HG03457 (cell line): ENCODE measurements around the gene MED4.

Experiments
- ATAC-seq: cut with Tn5 transposase; IDR thresholded peaks from one replicate; pipeline ENCODE4 v1.9.1; 2021; ENCODE audit warnings: moderate number of reproducible peaks; ENCODE audit not compliant: unreplicated experiment

MED4 gene

GRCh38 chr13:48038761-48039160, 56.1 kb downstream of the MED4 start:
- ATAC-seq = no peak

DNA sequence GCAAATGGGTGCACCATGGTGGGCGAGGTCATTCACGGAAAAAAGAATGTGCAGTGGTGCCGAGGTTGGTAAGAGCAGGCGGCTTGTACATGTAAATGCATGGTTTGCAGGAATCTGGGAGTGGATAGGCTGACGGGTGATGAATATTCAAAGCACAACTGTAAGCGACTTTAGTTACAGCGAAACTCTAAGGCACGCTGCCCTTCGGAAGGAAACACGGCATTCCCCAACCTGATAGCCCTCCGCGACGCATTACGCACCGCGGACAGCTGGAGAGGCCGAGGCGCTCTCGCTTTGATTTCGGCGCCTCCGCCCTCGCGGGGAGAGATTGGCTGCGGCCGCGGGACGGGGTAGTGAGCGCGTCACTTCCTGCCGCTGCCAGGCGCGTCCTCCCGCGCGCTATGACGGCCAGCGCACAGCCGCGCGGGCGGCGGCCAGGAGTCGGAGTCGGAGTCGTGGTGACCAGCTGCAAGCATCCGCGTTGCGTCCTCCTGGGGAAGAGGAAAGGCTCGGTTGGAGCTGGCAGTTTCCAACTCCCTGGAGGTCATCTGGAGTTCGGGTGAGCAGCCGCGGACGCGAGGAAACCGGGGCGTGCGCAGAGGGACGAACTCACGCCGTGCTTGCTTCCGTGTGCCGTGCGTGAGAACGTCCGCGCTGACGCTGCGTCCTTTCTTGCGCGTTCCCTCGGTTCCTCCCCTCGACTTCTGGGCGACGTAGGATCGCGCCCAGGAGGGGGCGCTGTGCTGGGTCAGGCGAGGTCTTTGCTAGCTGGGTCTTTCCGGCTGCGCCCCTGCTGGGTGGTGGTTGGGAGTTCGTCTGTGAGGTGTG, 57.3 kb downstream of the MED4 start, which contains the start of gene NUDT15:
Gene NUDT15, plus strand, starts transcription at position 381 of the 828 bp plus-strand sequence. Its CDS starts 21 bp downstream, at position 402.
- ATAC-seq = peak; percentile 84

DNA sequence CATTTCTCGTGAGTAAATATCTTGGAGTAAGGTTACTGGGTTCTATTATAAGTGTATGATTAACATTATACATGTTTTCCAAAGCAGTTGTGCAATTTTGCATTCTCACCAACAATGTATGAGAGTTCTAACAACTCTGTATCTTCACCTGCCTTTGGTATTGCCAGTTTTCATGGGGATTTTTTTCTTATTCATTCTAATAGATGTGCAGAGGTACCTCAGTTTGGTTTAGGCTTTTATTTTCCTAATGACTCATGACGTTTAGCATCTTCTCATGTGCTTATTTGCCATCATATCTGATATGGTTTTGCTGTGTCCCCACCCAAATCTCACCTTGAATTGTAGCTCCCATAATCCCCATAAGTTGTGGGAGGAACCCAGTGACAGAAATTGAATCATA, 65.0 kb downstream of the MED4 start:
- ATAC-seq = no peak

DNA sequence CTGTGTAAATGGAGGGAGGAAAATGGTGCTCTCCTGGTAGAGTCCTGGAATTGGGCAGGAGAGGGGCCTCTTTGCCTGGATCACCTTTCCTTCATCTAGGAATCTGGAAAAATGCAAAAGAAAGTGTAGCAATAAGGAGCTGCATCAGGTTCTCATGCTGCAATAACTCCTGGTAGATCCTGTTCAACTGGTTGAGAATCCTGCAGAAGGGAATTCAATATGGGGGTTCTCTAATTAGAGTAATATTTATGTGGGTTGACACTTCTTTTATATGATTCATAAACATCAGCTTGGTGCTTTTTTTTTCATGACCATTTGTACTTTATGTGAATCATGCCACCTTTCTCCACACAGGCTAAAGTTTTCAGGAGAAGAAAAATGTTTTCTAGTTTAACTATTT, 66.8 kb downstream of the MED4 start:
- ATAC-seq = no peak
